Right ventricle myocardium superior (tissue), 1 donor: ENCODE measurements around the gene CHRFAM7A. TPM values are rescaled to one million over a fixed set of nuclear protein-coding genes. Genes with fewer than 3 reads are reported as not detected.
"Not testable (repeated sequence)": the region's sequence is repeated elsewhere in the genome, so short reads cannot be mapped to it uniquely, and the experiment has no call there.

Source experiments
- ATAC-seq: fragments of 200-7000 bp; cut with Tn5 transposase; one replicate; pipeline ENCODE4 v1.9.1; 2020; ENCODE audit warnings: mild to moderate bottlenecking; ENCODE audit not compliant: poor library complexity
- DNase-seq: peaks from one replicate; pipeline ENCODE4 v3.0.0-alpha.2; 2020
- intact Hi-C: fragments of 100-400 bp; cut with DNase I; formaldehyde crosslinking; loops from one replicate; pipeline ENCODE4 v1.11.2; 2022
- total RNA-seq: library from RNA; stranded (reverse); fragmentation: NEBNext Ultra II Directional; extraction: Animal tissue kit (Norgen Biotek cat#: 25700); gene quantifications from one replicate; pipeline ENCODE4 v1.2.1, GENCODE V29; 2021
- donor health status: DM: no; HTN: yes; CAD: no; lungs with severe emphysema.

The CHRFAM7A gene
- total RNA-seq, 1 donor from 2014 or later: 0.22 TPM

- ATAC-seq, intact Hi-C loops, DNase-seq: not testable (repeated sequence)
Observed at GRCh38 chr15:30336584-30336983, 56.8 kb downstream of the CHRFAM7A start.

GRCh38 chr15:30334152-30334551 lies 59.2 kb downstream of the CHRFAM7A start:
- intact Hi-C loops, DNase-seq, ATAC-seq: not testable (repeated sequence)

GRCh38 chr15:30326145-30326544 lies 67.2 kb downstream of the CHRFAM7A start:
- intact Hi-C loops: not testable (repeated sequence)

GRCh38 chr15:30321063-30321462 lies 72.3 kb downstream of the CHRFAM7A start:
- intact Hi-C loops, DNase-seq, ATAC-seq: not testable (repeated sequence)

More at GRCh38 chr15:30326145-30326544, 67.2 kb downstream of the CHRFAM7A start:
- ATAC-seq, DNase-seq: not testable (repeated sequence)

GRCh38 chr15:30315704-30316103 lies 77.6 kb downstream of the CHRFAM7A start:
- DNase-seq, ATAC-seq, intact Hi-C loops: not testable (repeated sequence)

- intact Hi-C loops, DNase-seq, ATAC-seq: not testable (repeated sequence)
Observed at GRCh38 chr15:30310575-30310974, 82.8 kb downstream of the CHRFAM7A start.

Other genes with a start within 250 kb of the CHRFAM7A start
- 4.3 TPM for gene GOLGA8R, start 20.7 kb upstream of the CHRFAM7A start, total RNA-seq
- 1.4 TPM for gene GOLGA8Q, start 158.5 kb upstream of the CHRFAM7A start, total RNA-seq
- not detected for gene GOLGA8H, start 210.5 kb upstream of the CHRFAM7A start, total RNA-seq